ENCODE results near the gene KLF4.

Gene KLF4

DNA sequence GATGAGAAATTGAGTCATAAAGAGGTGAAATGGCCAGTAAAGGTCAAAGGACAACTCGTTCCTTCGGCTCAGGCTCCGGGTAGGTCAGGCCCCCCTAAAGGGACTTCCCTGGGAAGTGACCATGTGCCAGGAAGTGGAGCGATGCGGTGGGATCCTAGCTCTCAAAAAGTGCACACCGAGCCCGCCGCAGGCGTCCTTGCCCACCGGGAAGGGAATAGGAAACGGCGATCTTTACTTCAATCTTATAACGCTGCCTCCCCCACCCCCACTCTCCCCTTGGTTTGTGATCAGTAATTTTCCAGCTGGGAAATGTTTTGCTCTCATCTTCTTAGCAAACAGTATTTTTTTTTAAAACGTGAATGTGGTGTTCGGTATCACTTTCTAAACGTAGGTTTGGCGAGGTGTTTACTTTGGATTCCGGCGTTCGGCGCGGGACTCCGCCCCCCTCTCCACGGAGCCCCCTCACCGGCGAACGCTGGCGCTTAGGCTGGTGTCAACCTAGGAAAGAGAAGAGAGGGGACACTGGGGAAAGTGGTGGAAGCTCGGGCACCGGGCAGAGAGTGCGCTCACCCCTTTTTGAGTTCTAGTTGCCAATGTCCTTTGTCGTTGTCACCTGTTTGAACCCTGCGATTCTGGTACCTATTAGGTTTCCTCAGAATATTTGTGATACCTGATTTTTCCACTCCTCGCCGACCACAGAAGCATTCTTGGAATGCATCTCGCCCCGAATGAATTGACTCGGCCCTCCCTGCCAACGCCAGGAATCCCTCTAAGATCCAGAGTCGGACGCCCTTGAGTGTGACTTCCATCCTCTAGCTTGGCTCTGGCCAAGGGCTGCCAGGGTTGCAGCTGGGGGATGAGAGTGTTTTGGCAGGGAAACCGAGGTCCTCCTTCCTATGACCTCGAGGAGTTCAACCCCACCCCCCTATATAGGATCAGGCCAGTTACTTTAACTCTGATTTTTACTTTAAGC, 1.8 kb upstream of the KLF4 start:
- peak overlapping the region; percentile 91 for H3K27ac ChIP-seq
- no peak for TF ChIP-seq ZFX (IDR thresholded peaks at IDR 0.05; ENCODE audit: borderline replicate concordance)
- TF ChIP-seq, protein P1, sequence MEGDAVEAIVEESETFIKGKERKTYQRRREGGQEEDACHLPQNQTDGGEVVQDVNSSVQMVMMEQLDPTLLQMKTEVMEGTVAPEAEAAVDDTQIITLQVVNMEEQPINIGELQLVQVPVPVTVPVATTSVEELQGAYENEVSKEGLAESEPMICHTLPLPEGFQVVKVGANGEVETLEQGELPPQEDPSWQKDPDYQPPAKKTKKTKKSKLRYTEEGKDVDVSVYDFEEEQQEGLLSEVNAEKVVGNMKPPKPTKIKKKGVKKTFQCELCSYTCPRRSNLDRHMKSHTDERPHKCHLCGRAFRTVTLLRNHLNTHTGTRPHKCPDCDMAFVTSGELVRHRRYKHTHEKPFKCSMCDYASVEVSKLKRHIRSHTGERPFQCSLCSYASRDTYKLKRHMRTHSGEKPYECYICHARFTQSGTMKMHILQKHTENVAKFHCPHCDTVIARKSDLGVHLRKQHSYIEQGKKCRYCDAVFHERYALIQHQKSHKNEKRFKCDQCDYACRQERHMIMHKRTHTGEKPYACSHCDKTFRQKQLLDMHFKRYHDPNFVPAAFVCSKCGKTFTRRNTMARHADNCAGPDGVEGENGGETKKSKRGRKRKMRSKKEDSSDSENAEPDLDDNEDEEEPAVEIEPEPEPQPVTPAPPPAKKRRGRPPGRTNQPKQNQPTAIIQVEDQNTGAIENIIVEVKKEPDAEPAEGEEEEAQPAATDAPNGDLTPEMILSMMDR (IDR thresholded peaks at IDR 0.05): no peak

GRCh38 chr9:107490606-107490970, 1.0 kb upstream of the KLF4 start:
- H3K27ac ChIP-seq: peak overlapping the region; percentile 91

GRCh38 chr9:107489144-107489673, 360 bp downstream of the KLF4 start:
- H3K27ac ChIP-seq: peak overlapping the region; percentile 91
- TF ChIP-seq, protein P1 (IDR thresholded peaks at IDR 0.05): no peak
- no peak for TF ChIP-seq ZFX (IDR thresholded peaks at IDR 0.05; ENCODE audit: borderline replicate concordance)

GRCh38 chr9:107488375-107489143, 1.0 kb downstream of the KLF4 start:
- TF ChIP-seq, protein P1 (IDR thresholded peaks at IDR 0.05): no peak
- no peak for TF ChIP-seq ZFX (IDR thresholded peaks at IDR 0.05; ENCODE audit: borderline replicate concordance)
- peak overlapping the region; percentile 91 for H3K27ac ChIP-seq

GRCh38 chr9:107487521-107488374, 1.8 kb downstream of the KLF4 start:
- H3K27ac ChIP-seq: peak overlapping the region; percentile 91; the same call in 1 of the 2 replicates
- TF ChIP-seq, protein P1 (IDR thresholded peaks at IDR 0.05): no peak
- no peak for TF ChIP-seq ZFX (IDR thresholded peaks at IDR 0.05; ENCODE audit: borderline replicate concordance)

GRCh38 chr9:107486674-107487520, 2.7 kb downstream of the KLF4 start:
- no peak for TF ChIP-seq ZFX (IDR thresholded peaks at IDR 0.05; ENCODE audit: borderline replicate concordance)
- TF ChIP-seq, protein P1 (IDR thresholded peaks at IDR 0.05): no peak
- no peak overlapping the region for H3K27ac ChIP-seq

Data from 22Rv1 (cell line).